GM23338 (cell line): ENCODE data around the gene NEK7. TPM values are rescaled to one million over a fixed set of nuclear protein-coding genes. Genes with fewer than 3 reads are reported as not detected.

ENCODE experiments used
- ATAC-seq: fragments of 200-7000 bp; cut with Tn5 transposase; 3 replicates; pipeline ENCODE4 v1.9.1; 2020
- DNase-seq: peaks from one replicate; pipeline ENCODE4 v3.0.0-alpha.2; 2015; ENCODE audit warnings: low spot score
- H2AFZ ChIP-seq: fragments of 200-600 bp; sonication (generic); 2 replicates; pipeline ENCODE4 v1.8.0; 2016; ENCODE audit warnings: antibody characterized with exemption, mild to moderate bottlenecking, moderate library complexity
- H3F3A ChIP-seq: fragments of 200-600 bp; sonication (generic); replicated peaks from 2 replicates; pipeline ENCODE4 v1.8.0; 2017; ENCODE audit warnings: antibody characterized with exemption, mixed run types, low read depth
- H3K27ac ChIP-seq: fragments of 200-600 bp; sonication (generic); 2 replicates; pipeline ENCODE4 v1.6.1; 2016; ENCODE audit warnings: low read depth
- H3K27me3 ChIP-seq: fragments of 200-600 bp; sonication (generic); 2 replicates; pipeline ENCODE4 v1.8.0; 2016; ENCODE audit warnings: mild to moderate bottlenecking, mixed run types, moderate library complexity; ENCODE audit not compliant: insufficient read depth
- H3K36me3 ChIP-seq: fragments of 200-600 bp; sonication (generic); 2 replicates; pipeline ENCODE4 v1.8.0; 2016; ENCODE audit warnings: mild to moderate bottlenecking; ENCODE audit not compliant: insufficient read depth
- H3K4me1 ChIP-seq: fragments of 200-600 bp; sonication (generic); 2 replicates; pipeline ENCODE4 v1.8.0; 2016; ENCODE audit warnings: mild to moderate bottlenecking, moderate library complexity; ENCODE audit not compliant: insufficient read depth
- H3K4me2 ChIP-seq: fragments of 200-600 bp; sonication (generic); 2 replicates; pipeline ENCODE4 v1.7.1; 2017; ENCODE audit warnings: mixed run types
- H3K4me3 ChIP-seq: fragments of 200-600 bp; sonication (generic); 2 replicates; pipeline ENCODE4 v1.6.1; 2016; ENCODE audit warnings: mixed run types
- H3K79me2 ChIP-seq: fragments of 200-600 bp; sonication (generic); replicated peaks from 2 replicates; pipeline ENCODE4 v1.8.0; 2017; ENCODE audit warnings: mild to moderate bottlenecking; ENCODE audit not compliant: insufficient read depth
- H3K9me2 ChIP-seq: fragments of 200-600 bp; sonication (generic); 2 replicates; pipeline ENCODE4 v1.8.0; 2017; ENCODE audit not compliant: insufficient read depth
- H4K20me1 ChIP-seq: fragments of 200-600 bp; sonication (generic); replicated peaks from 2 replicates; pipeline ENCODE4 v1.8.0; 2017; ENCODE audit warnings: mild to moderate bottlenecking; ENCODE audit not compliant: insufficient read depth
- H3K27ac Mint-ChIP-seq: 2 replicates; pipeline ENCODE4 v1.8.0; 2020; ENCODE audit warnings: inconsistent platforms, mild to moderate bottlenecking, moderate library complexity, mixed read lengths
- H3K27me3 Mint-ChIP-seq: 3 replicates; pipeline ENCODE4 v1.8.0; 2022; ENCODE audit warnings: low read depth, mild to moderate bottlenecking, moderate library complexity, mixed read lengths, inconsistent platforms; ENCODE audit not compliant: insufficient read depth, poor library complexity
- H3K36me3 Mint-ChIP-seq: 3 replicates; pipeline ENCODE4 v1.8.0; 2021; ENCODE audit warnings: low read depth, mild to moderate bottlenecking, inconsistent platforms, moderate library complexity, mixed read lengths
- H3K4me1 Mint-ChIP-seq: 3 replicates; pipeline ENCODE4 v1.8.0; 2020; ENCODE audit warnings: mild to moderate bottlenecking, inconsistent platforms, mixed read lengths
- H3K4me3 Mint-ChIP-seq: 3 replicates; pipeline ENCODE4 v1.8.0; 2021; ENCODE audit warnings: moderate library complexity, mild to moderate bottlenecking, inconsistent platforms, mixed read lengths
- H3K9me3 Mint-ChIP-seq: 3 replicates; pipeline ENCODE4 v1.8.0; 2020; ENCODE audit warnings: moderate library complexity, mild to moderate bottlenecking, inconsistent platforms, mixed read lengths
- CREB1 ChIP-seq: fragments of 250-450 bp; sonication (Bioruptor Pico); IDR thresholded peaks from 2 replicates; pipeline ENCODE4 v1.5.0; 2020; ENCODE audit warnings: low read depth, mild to moderate bottlenecking, moderate library complexity
- EZH2 ChIP-seq: fragments of 200-600 bp; sonication (generic); IDR thresholded peaks from one replicate; pipeline ENCODE4 v1.8.0; 2017; ENCODE audit warnings: antibody characterized with exemption, mild to moderate bottlenecking, low read depth; ENCODE audit not compliant: unreplicated experiment
- EZH2phosphoT487 ChIP-seq: fragments of 200-600 bp; sonication (generic); IDR thresholded peaks from one replicate; pipeline ENCODE4 v1.8.1; 2018; ENCODE audit warnings: antibody characterized with exemption; ENCODE audit not compliant: unreplicated experiment
- POLR2AphosphoS5 ChIP-seq: IDR thresholded peaks from 2 replicates; pipeline ENCODE4 v1.6.1; 2016; ENCODE audit warnings: antibody characterized with exemption, low read depth
- STAT1 ChIP-seq: IDR thresholded peaks from one replicate; pipeline ENCODE4 v1.6.1; 2016; ENCODE audit warnings: antibody characterized with exemption; ENCODE audit not compliant: unreplicated experiment
- ZNF114 ChIP-seq: fragments of 250-450 bp; sonication (Bioruptor Pico); IDR thresholded peaks from 2 replicates; pipeline ENCODE4 v1.5.0; 2020; ENCODE audit warnings: mild to moderate bottlenecking, moderate library complexity
- ZNF331 ChIP-seq: fragments of 250-450 bp; sonication (Bioruptor Pico); IDR thresholded peaks from 2 replicates; pipeline ENCODE4 v1.5.0; 2020; ENCODE audit warnings: low read depth, mild to moderate bottlenecking, moderate library complexity
- polyA plus RNA-seq: library from polyadenylated mRNA; unstranded; fragments of >200 nt; fragmentation: Nextera tagmentation; extraction: Ambion mirVana; gene quantifications from 2 replicates; pipeline ENCODE4 v1.2.1, GENCODE V29; 2016
- total RNA-seq: library from RNA; depleted of rRNA; stranded (reverse); fragments of >200 nt; shearing (Covaris generic); gene quantifications from 2 replicates; pipeline ENCODE4 v1.2.3, GENCODE V29; 2014
- TF ChIP-seq, protein P1 (sequence below): IDR thresholded peaks from 2 replicates; pipeline ENCODE4 v1.6.1; 2016; ENCODE audit warnings: antibody characterized with exemption
- TF ChIP-seq, protein P2 (sequence below), 2 experiments: fragments of 200-600 bp in 1 of 2; sonication (generic) in 1 of 2; conservative IDR thresholded peaks; 2 replicates each; pipeline versions ENCODE4 v1.5.1 to v1.6.1; 2016 to 2017; ENCODE audit warnings: antibody characterized with exemption in 2 of 2, low read depth in 2 of 2, mild to moderate bottlenecking in 2 of 2, moderate library complexity in 1 of 2
- TF ChIP-seq, protein P3 (sequence below): IDR thresholded peaks from one replicate; pipeline ENCODE4 v1.6.1; 2018; ENCODE audit warnings: antibody characterized with exemption; ENCODE audit not compliant: unreplicated experiment
- TF ChIP-seq, protein P4 (sequence below): fragments of 250-450 bp; sonication (Bioruptor Pico); IDR thresholded peaks from 2 replicates; pipeline ENCODE4 v1.5.0; 2020; ENCODE audit warnings: mild to moderate bottlenecking, moderate library complexity

Gene NEK7
- total and polyA plus RNA-seq, 2 experiments from 2014 or later = 4.8 to 15.3 TPM

DNA sequence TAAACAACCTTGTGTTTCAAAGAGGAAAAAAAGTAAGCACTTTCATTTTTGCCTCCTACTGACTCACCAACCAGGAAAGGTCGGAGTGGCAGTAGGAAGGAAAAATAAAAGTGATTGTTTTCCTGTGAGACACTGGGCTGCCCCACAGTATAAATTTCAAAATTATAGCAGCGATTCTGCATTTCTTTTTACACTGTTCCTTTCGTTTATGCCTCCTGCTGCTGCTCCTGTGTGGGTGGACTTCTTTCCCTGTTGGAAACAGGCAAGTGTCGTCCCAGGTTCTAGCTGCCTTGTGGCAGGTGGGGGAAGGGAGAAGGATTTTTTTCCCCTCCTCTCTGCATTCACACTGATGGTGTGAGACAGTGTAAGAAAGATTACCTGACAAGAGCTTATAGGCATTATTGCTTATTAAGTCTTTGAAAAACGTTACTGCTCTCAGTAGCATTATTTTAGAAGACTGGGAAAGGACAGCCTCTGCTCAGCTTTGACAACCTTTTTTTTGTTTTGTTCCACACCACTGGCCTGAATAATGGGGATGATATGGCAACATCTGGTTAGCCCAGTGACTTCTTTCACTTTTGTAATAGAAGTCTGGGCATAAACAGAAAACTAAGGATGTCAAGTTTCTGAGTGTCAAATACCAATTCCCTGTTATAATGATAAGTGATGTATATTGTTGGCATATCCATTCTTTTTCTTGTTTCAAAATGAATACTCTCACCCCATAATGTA, 77.9 kb downstream of the NEK7 start (continued):
- TF ChIP-seq, protein P1, sequence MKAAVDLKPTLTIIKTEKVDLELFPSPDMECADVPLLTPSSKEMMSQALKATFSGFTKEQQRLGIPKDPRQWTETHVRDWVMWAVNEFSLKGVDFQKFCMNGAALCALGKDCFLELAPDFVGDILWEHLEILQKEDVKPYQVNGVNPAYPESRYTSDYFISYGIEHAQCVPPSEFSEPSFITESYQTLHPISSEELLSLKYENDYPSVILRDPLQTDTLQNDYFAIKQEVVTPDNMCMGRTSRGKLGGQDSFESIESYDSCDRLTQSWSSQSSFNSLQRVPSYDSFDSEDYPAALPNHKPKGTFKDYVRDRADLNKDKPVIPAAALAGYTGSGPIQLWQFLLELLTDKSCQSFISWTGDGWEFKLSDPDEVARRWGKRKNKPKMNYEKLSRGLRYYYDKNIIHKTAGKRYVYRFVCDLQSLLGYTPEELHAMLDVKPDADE = no peak
- TF ChIP-seq POLR2AphosphoS5 (no peak), EZH2phosphoT487 (no peak), STAT1 (no peak), CREB1 (CRISPR knock-in tag) (no peak), ZNF114 (CRISPR knock-in tag) (no peak)
- TF ChIP-seq, protein P2, sequence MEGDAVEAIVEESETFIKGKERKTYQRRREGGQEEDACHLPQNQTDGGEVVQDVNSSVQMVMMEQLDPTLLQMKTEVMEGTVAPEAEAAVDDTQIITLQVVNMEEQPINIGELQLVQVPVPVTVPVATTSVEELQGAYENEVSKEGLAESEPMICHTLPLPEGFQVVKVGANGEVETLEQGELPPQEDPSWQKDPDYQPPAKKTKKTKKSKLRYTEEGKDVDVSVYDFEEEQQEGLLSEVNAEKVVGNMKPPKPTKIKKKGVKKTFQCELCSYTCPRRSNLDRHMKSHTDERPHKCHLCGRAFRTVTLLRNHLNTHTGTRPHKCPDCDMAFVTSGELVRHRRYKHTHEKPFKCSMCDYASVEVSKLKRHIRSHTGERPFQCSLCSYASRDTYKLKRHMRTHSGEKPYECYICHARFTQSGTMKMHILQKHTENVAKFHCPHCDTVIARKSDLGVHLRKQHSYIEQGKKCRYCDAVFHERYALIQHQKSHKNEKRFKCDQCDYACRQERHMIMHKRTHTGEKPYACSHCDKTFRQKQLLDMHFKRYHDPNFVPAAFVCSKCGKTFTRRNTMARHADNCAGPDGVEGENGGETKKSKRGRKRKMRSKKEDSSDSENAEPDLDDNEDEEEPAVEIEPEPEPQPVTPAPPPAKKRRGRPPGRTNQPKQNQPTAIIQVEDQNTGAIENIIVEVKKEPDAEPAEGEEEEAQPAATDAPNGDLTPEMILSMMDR (conservative IDR thresholded peaks at IDR 0.05; ENCODE audit: low read depth in 2 of 2) = no peak
- TF ChIP-seq, protein P3, sequence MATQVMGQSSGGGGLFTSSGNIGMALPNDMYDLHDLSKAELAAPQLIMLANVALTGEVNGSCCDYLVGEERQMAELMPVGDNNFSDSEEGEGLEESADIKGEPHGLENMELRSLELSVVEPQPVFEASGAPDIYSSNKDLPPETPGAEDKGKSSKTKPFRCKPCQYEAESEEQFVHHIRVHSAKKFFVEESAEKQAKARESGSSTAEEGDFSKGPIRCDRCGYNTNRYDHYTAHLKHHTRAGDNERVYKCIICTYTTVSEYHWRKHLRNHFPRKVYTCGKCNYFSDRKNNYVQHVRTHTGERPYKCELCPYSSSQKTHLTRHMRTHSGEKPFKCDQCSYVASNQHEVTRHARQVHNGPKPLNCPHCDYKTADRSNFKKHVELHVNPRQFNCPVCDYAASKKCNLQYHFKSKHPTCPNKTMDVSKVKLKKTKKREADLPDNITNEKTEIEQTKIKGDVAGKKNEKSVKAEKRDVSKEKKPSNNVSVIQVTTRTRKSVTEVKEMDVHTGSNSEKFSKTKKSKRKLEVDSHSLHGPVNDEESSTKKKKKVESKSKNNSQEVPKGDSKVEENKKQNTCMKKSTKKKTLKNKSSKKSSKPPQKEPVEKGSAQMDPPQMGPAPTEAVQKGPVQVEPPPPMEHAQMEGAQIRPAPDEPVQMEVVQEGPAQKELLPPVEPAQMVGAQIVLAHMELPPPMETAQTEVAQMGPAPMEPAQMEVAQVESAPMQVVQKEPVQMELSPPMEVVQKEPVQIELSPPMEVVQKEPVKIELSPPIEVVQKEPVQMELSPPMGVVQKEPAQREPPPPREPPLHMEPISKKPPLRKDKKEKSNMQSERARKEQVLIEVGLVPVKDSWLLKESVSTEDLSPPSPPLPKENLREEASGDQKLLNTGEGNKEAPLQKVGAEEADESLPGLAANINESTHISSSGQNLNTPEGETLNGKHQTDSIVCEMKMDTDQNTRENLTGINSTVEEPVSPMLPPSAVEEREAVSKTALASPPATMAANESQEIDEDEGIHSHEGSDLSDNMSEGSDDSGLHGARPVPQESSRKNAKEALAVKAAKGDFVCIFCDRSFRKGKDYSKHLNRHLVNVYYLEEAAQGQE = no peak

DNA sequence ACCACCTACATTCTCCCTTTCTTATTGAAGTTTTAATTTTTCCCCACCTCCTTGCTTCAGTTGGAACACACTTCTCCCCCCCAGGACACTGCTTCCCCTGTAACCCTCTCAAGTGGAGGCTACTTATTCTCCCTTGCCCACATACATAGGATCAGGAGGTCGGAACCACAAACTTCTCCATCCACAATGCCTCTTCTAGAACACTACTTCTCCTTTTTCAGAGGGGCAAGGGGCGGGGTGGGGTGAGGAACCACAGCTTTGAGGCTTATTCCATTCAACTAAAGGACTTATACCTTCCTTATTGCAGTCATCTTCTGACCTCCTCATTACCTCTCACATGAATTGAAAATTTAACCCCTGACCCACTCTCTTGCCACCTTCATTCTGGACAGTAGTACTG, 81.3 kb downstream of the NEK7 start:
- Histone ChIP-seq H3K27ac (no peak overlapping the region), H3F3A (no peaks in the 10 kb centered on the region), H3K4me1 (peaks cover 16% of the 10 kb centered on the region), H3K9me2 (no peaks in the 10 kb centered on the region), H2AFZ (no peak overlapping the region), H4K20me1 (no peaks in the 10 kb centered on the region), H3K27me3 (no peaks in the 10 kb centered on the region), H3K36me3 (no peaks in the 10 kb centered on the region), H3K4me2 (no peak overlapping the region), H3K79me2 (no peaks in the 10 kb centered on the region; the same call in 1 of the 2 replicates), H3K4me3 (no peak overlapping the region)
- ATAC-seq (no peak), DNase-seq (no peak)
- Mint-ChIP-seq H3K36me3 (no peaks in the 10 kb centered on the region), H3K9me3 (no peaks in the 10 kb centered on the region), H3K27ac (no peak overlapping the region), H3K27me3 (peaks cover 1% of the 10 kb centered on the region), H3K4me1 (peaks cover 22% of the 10 kb centered on the region), H3K4me3 (no peak overlapping the region)
- TF ChIP-seq EZH2 (no peak), ZNF331 (CRISPR knock-in tag) (no peak), EZH2phosphoT487 (no peak), POLR2AphosphoS5 (no peak)
- TF ChIP-seq, protein P4, sequence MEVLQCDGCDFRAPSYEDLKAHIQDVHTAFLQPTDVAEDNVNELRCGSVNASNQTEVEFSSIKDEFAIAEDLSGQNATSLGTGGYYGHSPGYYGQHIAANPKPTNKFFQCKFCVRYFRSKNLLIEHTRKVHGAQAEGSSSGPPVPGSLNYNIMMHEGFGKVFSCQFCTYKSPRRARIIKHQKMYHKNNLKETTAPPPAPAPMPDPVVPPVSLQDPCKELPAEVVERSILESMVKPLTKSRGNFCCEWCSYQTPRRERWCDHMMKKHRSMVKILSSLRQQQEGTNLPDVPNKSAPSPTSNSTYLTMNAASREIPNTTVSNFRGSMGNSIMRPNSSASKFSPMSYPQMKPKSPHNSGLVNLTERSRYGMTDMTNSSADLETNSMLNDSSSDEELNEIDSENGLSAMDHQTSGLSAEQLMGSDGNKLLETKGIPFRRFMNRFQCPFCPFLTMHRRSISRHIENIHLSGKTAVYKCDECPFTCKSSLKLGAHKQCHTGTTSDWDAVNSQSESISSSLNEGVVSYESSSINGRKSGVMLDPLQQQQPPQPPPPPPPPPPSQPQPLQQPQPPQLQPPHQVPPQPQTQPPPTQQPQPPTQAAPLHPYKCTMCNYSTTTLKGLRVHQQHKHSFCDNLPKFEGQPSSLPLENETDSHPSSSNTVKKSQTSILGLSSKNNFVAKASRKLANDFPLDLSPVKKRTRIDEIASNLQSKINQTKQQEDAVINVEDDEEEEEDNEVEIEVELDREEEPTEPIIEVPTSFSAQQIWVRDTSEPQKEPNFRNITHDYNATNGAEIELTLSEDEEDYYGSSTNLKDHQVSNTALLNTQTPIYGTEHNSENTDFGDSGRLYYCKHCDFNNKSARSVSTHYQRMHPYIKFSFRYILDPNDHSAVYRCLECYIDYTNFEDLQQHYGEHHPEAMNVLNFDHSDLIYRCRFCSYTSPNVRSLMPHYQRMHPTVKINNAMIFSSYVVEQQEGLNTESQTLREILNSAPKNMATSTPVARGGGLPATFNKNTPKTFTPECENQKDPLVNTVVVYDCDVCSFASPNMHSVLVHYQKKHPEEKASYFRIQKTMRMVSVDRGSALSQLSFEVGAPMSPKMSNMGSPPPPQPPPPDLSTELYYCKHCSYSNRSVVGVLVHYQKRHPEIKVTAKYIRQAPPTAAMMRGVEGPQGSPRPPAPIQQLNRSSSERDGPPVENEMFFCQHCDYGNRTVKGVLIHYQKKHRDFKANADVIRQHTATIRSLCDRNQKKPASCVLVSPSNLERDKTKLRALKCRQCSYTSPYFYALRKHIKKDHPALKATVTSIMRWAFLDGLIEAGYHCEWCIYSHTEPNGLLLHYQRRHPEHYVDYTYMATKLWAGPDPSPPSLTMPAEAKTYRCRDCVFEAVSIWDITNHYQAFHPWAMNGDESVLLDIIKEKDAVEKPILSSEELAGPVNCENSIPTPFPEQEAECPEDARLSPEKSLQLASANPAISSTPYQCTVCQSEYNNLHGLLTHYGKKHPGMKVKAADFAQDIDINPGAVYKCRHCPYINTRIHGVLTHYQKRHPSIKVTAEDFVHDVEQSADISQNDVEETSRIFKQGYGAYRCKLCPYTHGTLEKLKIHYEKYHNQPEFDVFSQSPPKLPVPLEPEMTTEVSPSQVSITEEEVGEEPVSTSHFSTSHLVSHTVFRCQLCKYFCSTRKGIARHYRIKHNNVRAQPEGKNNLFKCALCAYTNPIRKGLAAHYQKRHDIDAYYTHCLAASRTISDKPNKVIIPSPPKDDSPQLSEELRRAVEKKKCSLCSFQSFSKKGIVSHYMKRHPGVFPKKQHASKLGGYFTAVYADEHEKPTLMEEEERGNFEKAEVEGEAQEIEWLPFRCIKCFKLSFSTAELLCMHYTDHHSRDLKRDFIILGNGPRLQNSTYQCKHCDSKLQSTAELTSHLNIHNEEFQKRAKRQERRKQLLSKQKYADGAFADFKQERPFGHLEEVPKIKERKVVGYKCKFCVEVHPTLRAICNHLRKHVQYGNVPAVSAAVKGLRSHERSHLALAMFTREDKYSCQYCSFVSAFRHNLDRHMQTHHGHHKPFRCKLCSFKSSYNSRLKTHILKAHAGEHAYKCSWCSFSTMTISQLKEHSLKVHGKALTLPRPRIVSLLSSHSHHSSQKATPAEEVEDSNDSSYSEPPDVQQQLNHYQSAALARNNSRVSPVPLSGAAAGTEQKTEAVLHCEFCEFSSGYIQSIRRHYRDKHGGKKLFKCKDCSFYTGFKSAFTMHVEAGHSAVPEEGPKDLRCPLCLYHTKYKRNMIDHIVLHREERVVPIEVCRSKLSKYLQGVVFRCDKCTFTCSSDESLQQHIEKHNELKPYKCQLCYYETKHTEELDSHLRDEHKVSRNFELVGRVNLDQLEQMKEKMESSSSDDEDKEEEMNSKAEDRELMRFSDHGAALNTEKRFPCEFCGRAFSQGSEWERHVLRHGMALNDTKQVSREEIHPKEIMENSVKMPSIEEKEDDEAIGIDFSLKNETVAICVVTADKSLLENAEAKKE (CRISPR knock-in tag) = no peak
